Measurements from ENCODE around the gene LPAR1.

DNA sequence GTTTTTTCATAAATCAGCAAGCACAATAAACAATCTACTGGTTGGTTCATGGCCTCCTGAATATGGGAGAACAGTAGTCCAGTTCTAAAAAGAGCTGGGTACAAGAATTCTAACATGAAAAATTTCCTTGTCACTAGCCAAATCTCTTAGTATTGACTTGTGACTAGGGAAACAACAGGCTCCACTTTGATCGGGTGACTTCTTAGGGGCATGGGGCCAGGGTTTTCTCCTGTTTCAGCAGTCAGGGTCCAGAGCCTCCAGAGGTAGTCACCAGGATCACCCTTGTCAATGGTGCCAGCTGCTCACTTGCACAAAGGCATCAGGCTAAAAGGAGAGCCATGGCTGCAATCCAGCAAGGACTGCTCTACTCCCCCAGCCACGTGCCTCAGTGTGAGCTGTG, 38.1 kb downstream of the LPAR1 start:
- TF ChIP-seq, protein P1, sequence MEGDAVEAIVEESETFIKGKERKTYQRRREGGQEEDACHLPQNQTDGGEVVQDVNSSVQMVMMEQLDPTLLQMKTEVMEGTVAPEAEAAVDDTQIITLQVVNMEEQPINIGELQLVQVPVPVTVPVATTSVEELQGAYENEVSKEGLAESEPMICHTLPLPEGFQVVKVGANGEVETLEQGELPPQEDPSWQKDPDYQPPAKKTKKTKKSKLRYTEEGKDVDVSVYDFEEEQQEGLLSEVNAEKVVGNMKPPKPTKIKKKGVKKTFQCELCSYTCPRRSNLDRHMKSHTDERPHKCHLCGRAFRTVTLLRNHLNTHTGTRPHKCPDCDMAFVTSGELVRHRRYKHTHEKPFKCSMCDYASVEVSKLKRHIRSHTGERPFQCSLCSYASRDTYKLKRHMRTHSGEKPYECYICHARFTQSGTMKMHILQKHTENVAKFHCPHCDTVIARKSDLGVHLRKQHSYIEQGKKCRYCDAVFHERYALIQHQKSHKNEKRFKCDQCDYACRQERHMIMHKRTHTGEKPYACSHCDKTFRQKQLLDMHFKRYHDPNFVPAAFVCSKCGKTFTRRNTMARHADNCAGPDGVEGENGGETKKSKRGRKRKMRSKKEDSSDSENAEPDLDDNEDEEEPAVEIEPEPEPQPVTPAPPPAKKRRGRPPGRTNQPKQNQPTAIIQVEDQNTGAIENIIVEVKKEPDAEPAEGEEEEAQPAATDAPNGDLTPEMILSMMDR (IDR thresholded peaks at IDR 0.05; ENCODE audit: low read depth, low read length), result no peak
- no peak for TF ChIP-seq EZH2phosphoT487 (IDR thresholded peaks at IDR 0.05; ENCODE audit: low read depth)
